Neural cell (in vitro differentiated cells): ENCODE measurements around the gene F12. TPM values are rescaled to one million over a fixed set of nuclear protein-coding genes. Genes with fewer than 3 reads are reported as not detected.

ENCODE experiments used
- H2AFZ ChIP-seq: fragments of 200-600, 300-800 bp; sonication (generic), shearing (Covaris generic); 2 replicates; pipeline ENCODE4 v1.6.0; 2014; ENCODE audit warnings: low read depth, mild to moderate bottlenecking, antibody characterized with exemption, low read length, moderate library complexity
- H3F3A ChIP-seq: fragments of 200-600 bp; shearing (Covaris generic); 2 replicates; pipeline ENCODE4 v1.6.1; 2016; ENCODE audit warnings: mild to moderate bottlenecking, moderate library complexity, mixed read lengths, antibody characterized with exemption, low read length; ENCODE audit not compliant: insufficient read depth, poor library complexity, severe bottlenecking
- H3K27ac ChIP-seq: fragments of 200-600, 300-800 bp; sonication (generic), shearing (Covaris generic); 2 replicates; pipeline ENCODE4 v1.5.1; 2014; ENCODE audit warnings: mild to moderate bottlenecking, low read length, moderate library complexity
- H3K27me3 ChIP-seq: fragments of 300-800, 200-600 bp; sonication (generic), shearing (Covaris generic); 2 replicates; pipeline ENCODE4 v1.6.0; 2014; ENCODE audit warnings: mild to moderate bottlenecking, low read depth, low read length, moderate library complexity; ENCODE audit not compliant: insufficient read depth
- H3K36me3 ChIP-seq: fragments of 300-800, 200-600 bp; sonication (generic), shearing (Covaris generic); 2 replicates; pipeline ENCODE4 v1.5.1; 2014; ENCODE audit warnings: mild to moderate bottlenecking, antibody characterized with exemption, low read length, moderate library complexity; ENCODE audit not compliant: insufficient read depth
- H3K4me2 ChIP-seq: fragments of 300-800, 200-600 bp; sonication (generic), shearing (Covaris generic); 2 replicates; pipeline ENCODE4 v1.6.0; 2014; ENCODE audit warnings: mild to moderate bottlenecking, low read length
- H3K4me3 ChIP-seq: fragments of 300-800, 200-600 bp; sonication (generic), shearing (Covaris generic); 2 replicates; pipeline ENCODE4 v1.5.1; 2014; ENCODE audit warnings: mild to moderate bottlenecking, low read length, moderate library complexity
- H3K79me2 ChIP-seq: fragments of 200-600 bp; shearing (Covaris generic); replicated peaks from 2 replicates; pipeline ENCODE4 v1.6.0; 2014; ENCODE audit warnings: mild to moderate bottlenecking, low read length, moderate library complexity; ENCODE audit not compliant: insufficient read depth
- H3K9ac ChIP-seq: fragments of 300-800, 200-600 bp; sonication (generic), shearing (Covaris generic); 2 replicates; pipeline ENCODE4 v1.6.1; 2016; ENCODE audit warnings: mild to moderate bottlenecking, low read length, mixed read lengths
- H3K9me2 ChIP-seq: fragments of 200-600 bp; shearing (Covaris generic); 2 replicates; pipeline ENCODE4 v1.6.1; 2016; ENCODE audit warnings: mild to moderate bottlenecking, low read length, mixed read lengths; ENCODE audit not compliant: insufficient read depth
- H3K9me3 ChIP-seq: fragments of 200-600, 300-800 bp; sonication (generic), shearing (Covaris generic); 2 replicates; pipeline ENCODE4 v1.6.1; 2016; ENCODE audit warnings: mild to moderate bottlenecking, mixed run types, low read length, moderate library complexity, mixed read lengths
- H4K20me1 ChIP-seq: fragments of 200-600 bp; shearing (Covaris generic); 2 replicates; pipeline ENCODE4 v1.6.1; 2016; ENCODE audit warnings: mild to moderate bottlenecking, mixed run types; ENCODE audit not compliant: insufficient read depth
- EP300 ChIP-seq: fragments of 450-650 bp; conservative IDR thresholded peaks from 2 replicates; pipeline ENCODE4 v1.6.1; 2014; ENCODE audit warnings: antibody characterized with exemption, mild to moderate bottlenecking, moderate library complexity; ENCODE audit not compliant: poor library complexity, severe bottlenecking
- EZH2 ChIP-seq: fragments of 200-600, 300-800 bp; shearing (Covaris generic), sonication (generic); IDR thresholded peaks from 2 replicates; pipeline ENCODE4 v1.6.1; 2014; ENCODE audit warnings: antibody characterized with exemption, low read length, borderline replicate concordance, mild to moderate bottlenecking; ENCODE audit not compliant: insufficient read depth, poor library complexity, severe bottlenecking
- MXI1 ChIP-seq: fragments of 450-650 bp; conservative IDR thresholded peaks from 2 replicates; pipeline ENCODE4 v1.6.1; 2014; ENCODE audit warnings: antibody characterized with exemption, mild to moderate bottlenecking; ENCODE audit not compliant: poor library complexity, severe bottlenecking
- POLR2AphosphoS5 ChIP-seq: IDR thresholded peaks from 2 replicates; pipeline ENCODE4 v1.6.1; 2012
- RAD21 ChIP-seq: fragments of 450-650 bp; conservative IDR thresholded peaks from 2 replicates; pipeline ENCODE4 v1.6.1; 2014; ENCODE audit warnings: antibody characterized with exemption, mild to moderate bottlenecking, moderate library complexity
- REST ChIP-seq: IDR thresholded peaks from 2 replicates; pipeline ENCODE4 v1.6.1; 2012; ENCODE audit warnings: borderline replicate concordance
- SMC3 ChIP-seq: fragments of 450-650 bp; conservative IDR thresholded peaks from 2 replicates; pipeline ENCODE4 v1.6.1; 2014; ENCODE audit warnings: antibody characterized with exemption, mild to moderate bottlenecking, moderate library complexity; ENCODE audit not compliant: poor library complexity
- TAF1 ChIP-seq: IDR thresholded peaks from 2 replicates; pipeline ENCODE4 v1.6.1; 2012; ENCODE audit warnings: low read depth
- polyA plus RNA-seq: library from polyadenylated mRNA; depleted of rRNA; stranded (reverse); fragments of >200 nt; gene quantifications from 2 replicates; pipeline ENCODE4 v1.2.3, GENCODE V29; 2014
- TF ChIP-seq, protein P1 (sequence below): fragments of 450-650 bp; IDR thresholded peaks from 2 replicates; pipeline ENCODE4 v1.5.1; 2014; ENCODE audit warnings: antibody characterized with exemption, mild to moderate bottlenecking, moderate library complexity; ENCODE audit not compliant: poor library complexity, severe bottlenecking

F12 gene
- polyA plus RNA-seq, 1 donor from 2014 or later, result 1.4 TPM

- TF ChIP-seq EZH2, result no peak
- no peak for TF ChIP-seq EP300
- no peak for TF ChIP-seq MXI1
- TF ChIP-seq SMC3, result no peak
- no peak for TF ChIP-seq POLR2AphosphoS5
- H3K4me3 ChIP-seq, result no peak overlapping the region
- no peaks in the 10 kb centered on the region for H3K27me3 ChIP-seq
- H3K79me2 ChIP-seq, result no peaks in the 10 kb centered on the region
- no peak overlapping the region for H2AFZ ChIP-seq
- H3K4me2 ChIP-seq, result no peak overlapping the region
- no peak overlapping the region for H3K9ac ChIP-seq
- no peak overlapping the region for H3K27ac ChIP-seq
- H4K20me1 ChIP-seq, result no peaks in the 10 kb centered on the region
- no peaks in the 10 kb centered on the region for H3F3A ChIP-seq
- H3K9me3 ChIP-seq, result no peaks in the 10 kb centered on the region
- H3K36me3 ChIP-seq, result no peaks in the 10 kb centered on the region
- no peaks in the 10 kb centered on the region for H3K9me2 ChIP-seq
These were observed 22.8 kb downstream of the F12 start for GRCh38 chr5:177386542-177386941.

GRCh38 chr5:177385720-177386119 lies 23.6 kb downstream of the F12 start:
- no peak overlapping the region for H2AFZ ChIP-seq
- H3K27me3 ChIP-seq, result no peaks in the 10 kb centered on the region
- H3K9me3 ChIP-seq, result no peaks in the 10 kb centered on the region
- no peaks in the 10 kb centered on the region for H3K79me2 ChIP-seq
- no peaks in the 10 kb centered on the region for H3K36me3 ChIP-seq
- no peaks in the 10 kb centered on the region for H3F3A ChIP-seq
- no peak overlapping the region for H3K9ac ChIP-seq
- TF ChIP-seq REST (no peak), RAD21 (no peak), TAF1 (no peak), EZH2 (no peak), SMC3 (no peak)
- no peak overlapping the region for H3K4me3 ChIP-seq
- H3K27ac ChIP-seq, result no peak overlapping the region
- H3K9me2 ChIP-seq, result no peaks in the 10 kb centered on the region
- no peaks in the 10 kb centered on the region for H4K20me1 ChIP-seq
- no peak overlapping the region for H3K4me2 ChIP-seq

DNA sequence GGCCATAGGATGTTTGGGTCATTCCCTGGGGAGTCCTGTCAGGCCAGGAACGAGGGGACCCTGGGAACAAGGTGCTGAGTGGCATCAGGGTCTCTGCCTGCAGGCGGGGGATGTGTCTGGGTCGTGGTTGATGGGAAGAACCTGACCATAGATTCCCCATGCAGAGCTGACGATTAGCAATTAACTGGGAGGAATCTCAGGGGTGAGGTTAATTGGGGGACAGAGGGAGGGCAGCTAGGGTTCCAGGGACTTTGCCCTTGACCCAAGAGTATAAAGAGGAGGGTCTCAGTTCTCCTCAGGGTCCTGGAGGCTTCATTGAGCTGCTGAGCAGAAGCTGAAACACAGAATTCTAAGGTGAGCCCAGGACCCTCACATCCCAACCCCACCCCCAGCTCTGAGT lies 25.2 kb downstream of the F12 start, which contains the start of gene SLC34A1:
SLC34A1 (plus strand) TSS at position 301 of the 400 bp plus-strand sequence. CDS start 1,308 bp downstream, outside the sequence.
- Histone ChIP-seq H3K9me2 (no peaks in the 10 kb centered on the region), H3K27me3 (no peaks in the 10 kb centered on the region), H3K4me2 (no peak within 1 kb of the TSS), H3F3A (no peaks in the 10 kb centered on the region), H3K9ac (no peak within 1 kb of the TSS), H3K27ac (no peak within 1 kb of the TSS), H3K79me2 (no peaks in the 10 kb centered on the region), H3K4me3 (no peak within 1 kb of the TSS), H4K20me1 (no peaks in the 10 kb centered on the region), H3K36me3 (no peaks in the 10 kb centered on the region), H2AFZ (no peak within 1 kb of the TSS), H3K9me3 (no peaks in the 10 kb centered on the region)
- TF ChIP-seq, protein P1, sequence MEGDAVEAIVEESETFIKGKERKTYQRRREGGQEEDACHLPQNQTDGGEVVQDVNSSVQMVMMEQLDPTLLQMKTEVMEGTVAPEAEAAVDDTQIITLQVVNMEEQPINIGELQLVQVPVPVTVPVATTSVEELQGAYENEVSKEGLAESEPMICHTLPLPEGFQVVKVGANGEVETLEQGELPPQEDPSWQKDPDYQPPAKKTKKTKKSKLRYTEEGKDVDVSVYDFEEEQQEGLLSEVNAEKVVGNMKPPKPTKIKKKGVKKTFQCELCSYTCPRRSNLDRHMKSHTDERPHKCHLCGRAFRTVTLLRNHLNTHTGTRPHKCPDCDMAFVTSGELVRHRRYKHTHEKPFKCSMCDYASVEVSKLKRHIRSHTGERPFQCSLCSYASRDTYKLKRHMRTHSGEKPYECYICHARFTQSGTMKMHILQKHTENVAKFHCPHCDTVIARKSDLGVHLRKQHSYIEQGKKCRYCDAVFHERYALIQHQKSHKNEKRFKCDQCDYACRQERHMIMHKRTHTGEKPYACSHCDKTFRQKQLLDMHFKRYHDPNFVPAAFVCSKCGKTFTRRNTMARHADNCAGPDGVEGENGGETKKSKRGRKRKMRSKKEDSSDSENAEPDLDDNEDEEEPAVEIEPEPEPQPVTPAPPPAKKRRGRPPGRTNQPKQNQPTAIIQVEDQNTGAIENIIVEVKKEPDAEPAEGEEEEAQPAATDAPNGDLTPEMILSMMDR, result no peak
- TF ChIP-seq EZH2 (no peak), RAD21 (no peak), TAF1 (no peak), EP300 (no peak), POLR2AphosphoS5 (no peak), SMC3 (no peak), REST (no peak), MXI1 (no peak)
